Thoracic aorta (tissue), 2 donors: ENCODE results near the gene POLR1D. TPM values are rescaled to one million over a fixed set of nuclear protein-coding genes. Genes with fewer than 3 reads are reported as not detected.

Source experiments
- ATAC-seq: fragments of 150-250 bp; one replicate; pipeline ENCODE4 v1.8.0; 2017; ENCODE audit warnings: low read depth; ENCODE audit not compliant: insufficient number of reproducible peaks, low FRiP score
- DNase-seq: peaks from one replicate; pipeline ENCODE4 v3.0.0-alpha.2; 2020; ENCODE audit warnings: low spot score
- H3K27ac ChIP-seq, 2 donors: fragments of 200-600 bp; sonication (generic); 1 replicate in 1 of 2; 2 replicates in 1 of 2; pipeline ENCODE4 v1.5.1; 2016; ENCODE audit warnings: mild to moderate bottlenecking in 2 of 2, moderate library complexity in 2 of 2
- H3K27me3 ChIP-seq: fragments of 200-600 bp; sonication (generic); replicated peaks from 2 replicates; pipeline ENCODE4 v1.6.0; 2016; ENCODE audit warnings: mild to moderate bottlenecking; ENCODE audit not compliant: insufficient read depth
- H3K36me3 ChIP-seq: fragments of 200-600 bp; sonication (generic); one replicate; pipeline ENCODE4 v1.5.1; 2016
- H3K4me1 ChIP-seq, 2 donors: fragments of 200-600 bp; sonication (generic); 1 replicate in 1 of 2; 2 replicates in 1 of 2; pipeline versions ENCODE4 v1.5.1 to v1.6.0; 2016; ENCODE audit warnings: low read depth in 2 of 2, mild to moderate bottlenecking in 1 of 2; ENCODE audit not compliant: control insufficient read depth in 1 of 2
- H3K4me3 ChIP-seq: fragments of 200-600 bp; sonication (generic); 2 replicates; pipeline ENCODE4 v1.5.1; 2016; ENCODE audit warnings: mild to moderate bottlenecking
- H3K9me3 ChIP-seq: fragments of 200-600 bp; sonication (generic); 2 replicates; pipeline ENCODE4 v1.5.1; 2016
- total RNA-seq, 2 donors: library from RNA; depleted of rRNA; stranded (reverse); fragments of >200 nt; gene quantifications; one replicate each; pipeline versions ENCODE4 v1.1.0 to v1.2.3, GENCODE V29; 2016
- TF ChIP-seq, protein P1 (sequence below): fragments of 200-600 bp; sonication (generic); IDR thresholded peaks from one replicate; pipeline ENCODE4 v1.5.1; 2019; ENCODE audit warnings: antibody characterized with exemption

The POLR1D gene
- total RNA-seq, 2 donors from 2014 or later: 89.0 to 95.7 TPM

DNA sequence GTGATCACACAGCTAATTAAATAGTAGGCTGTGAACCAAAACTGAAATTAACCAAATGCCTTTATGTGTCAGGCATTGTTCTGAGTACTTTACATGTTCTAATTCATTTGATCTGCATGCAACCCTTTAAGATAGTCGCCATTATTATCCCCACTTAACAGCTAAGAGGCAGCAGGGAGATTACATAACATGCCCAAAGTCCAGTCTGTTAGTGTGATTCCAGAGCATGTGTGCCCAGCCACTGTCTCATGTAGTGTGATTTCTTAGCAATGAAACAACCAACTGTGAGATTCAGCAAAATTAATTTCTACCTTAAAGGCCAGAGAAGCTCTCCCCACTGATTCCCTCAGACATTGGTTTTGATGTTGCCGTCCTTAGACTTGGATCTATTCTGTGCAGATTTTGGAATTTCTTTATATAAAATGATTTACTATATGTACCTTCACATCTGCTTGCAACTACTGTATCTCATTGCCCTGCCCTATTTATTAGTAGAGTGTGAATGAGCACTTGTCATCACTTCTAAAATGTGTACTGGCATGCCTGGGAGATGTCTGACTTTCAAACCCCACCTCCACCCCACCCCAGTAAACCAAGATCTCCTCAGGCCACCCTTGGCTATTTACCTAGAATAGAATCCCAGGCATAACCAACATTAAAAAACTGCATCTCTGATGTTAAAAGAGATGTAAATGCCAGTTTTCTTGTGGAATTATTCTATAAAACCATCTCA is 41.2 kb downstream of the POLR1D start:
- TF ChIP-seq, protein P1, sequence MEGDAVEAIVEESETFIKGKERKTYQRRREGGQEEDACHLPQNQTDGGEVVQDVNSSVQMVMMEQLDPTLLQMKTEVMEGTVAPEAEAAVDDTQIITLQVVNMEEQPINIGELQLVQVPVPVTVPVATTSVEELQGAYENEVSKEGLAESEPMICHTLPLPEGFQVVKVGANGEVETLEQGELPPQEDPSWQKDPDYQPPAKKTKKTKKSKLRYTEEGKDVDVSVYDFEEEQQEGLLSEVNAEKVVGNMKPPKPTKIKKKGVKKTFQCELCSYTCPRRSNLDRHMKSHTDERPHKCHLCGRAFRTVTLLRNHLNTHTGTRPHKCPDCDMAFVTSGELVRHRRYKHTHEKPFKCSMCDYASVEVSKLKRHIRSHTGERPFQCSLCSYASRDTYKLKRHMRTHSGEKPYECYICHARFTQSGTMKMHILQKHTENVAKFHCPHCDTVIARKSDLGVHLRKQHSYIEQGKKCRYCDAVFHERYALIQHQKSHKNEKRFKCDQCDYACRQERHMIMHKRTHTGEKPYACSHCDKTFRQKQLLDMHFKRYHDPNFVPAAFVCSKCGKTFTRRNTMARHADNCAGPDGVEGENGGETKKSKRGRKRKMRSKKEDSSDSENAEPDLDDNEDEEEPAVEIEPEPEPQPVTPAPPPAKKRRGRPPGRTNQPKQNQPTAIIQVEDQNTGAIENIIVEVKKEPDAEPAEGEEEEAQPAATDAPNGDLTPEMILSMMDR: no peak
- Histone ChIP-seq H3K4me1 (peaks cover 3 to 6% of the 10 kb centered on the region in 2 donors), H3K27ac (no peak overlapping the region)

DNA sequence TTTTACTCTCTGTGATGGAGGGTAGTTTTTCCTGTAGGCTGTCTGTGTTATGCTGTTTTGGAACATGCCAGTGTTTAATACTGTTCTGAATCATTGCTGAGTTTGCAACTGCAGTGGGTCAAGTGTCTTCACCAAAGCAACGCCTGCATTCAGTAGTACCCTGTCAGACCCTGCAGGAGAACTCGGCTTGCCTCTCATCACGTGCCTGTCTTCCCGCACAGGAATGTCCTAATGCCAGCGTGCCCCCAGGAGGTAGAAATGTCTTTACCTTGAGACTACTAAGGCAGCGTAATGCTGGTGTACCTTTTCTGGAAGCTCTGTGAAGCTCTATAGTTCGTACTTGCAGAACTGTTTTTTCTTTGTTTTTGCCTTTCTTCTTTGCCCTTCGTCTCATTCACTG is 42.3 kb downstream of the POLR1D start:
- no peak overlapping the region for H3K4me3 ChIP-seq
- H3K36me3 ChIP-seq: peaks cover 10% of the 10 kb centered on the region
- H3K27me3 ChIP-seq: no peaks in the 10 kb centered on the region
- H3K27ac ChIP-seq: no peak overlapping the region
- ATAC-seq (no peak), DNase-seq (no peak)
- TF ChIP-seq, protein P1: no peak
- peaks cover 0 to 3% of the 10 kb centered on the region in 2 donors for H3K4me1 ChIP-seq
- H3K9me3 ChIP-seq: no peaks in the 10 kb centered on the region

More for the DNA sequence above, 41.2 kb downstream of the POLR1D start:
- Histone ChIP-seq H3K9me3 (no peaks in the 10 kb centered on the region), H3K4me3 (no peak overlapping the region), H3K27me3 (no peaks in the 10 kb centered on the region), H3K36me3 (peaks cover 10% of the 10 kb centered on the region)
- ATAC-seq: no peak
- no peak for DNase-seq

DNA sequence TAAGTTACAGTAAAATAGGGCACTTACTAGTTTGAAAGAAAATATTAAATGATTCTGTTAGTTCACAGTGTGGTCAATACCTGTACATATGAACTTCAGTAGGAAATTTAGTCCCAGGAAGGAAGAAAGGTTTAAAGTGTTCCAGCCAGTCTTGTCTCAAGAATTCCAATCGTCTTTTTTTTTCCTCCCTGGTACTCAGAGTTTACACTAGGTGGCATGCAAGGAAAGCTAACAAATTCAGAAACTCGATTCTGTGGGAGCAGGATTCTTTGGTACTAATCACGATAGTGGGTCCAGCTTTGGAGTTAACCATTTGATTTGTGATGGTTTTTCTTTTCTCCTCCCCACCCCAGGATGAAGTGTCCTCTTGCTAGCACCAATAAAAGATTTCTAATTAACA is 43.6 kb downstream of the POLR1D start:
- Histone ChIP-seq H3K4me3 (no peak overlapping the region), H3K9me3 (no peaks in the 10 kb centered on the region), H3K27ac (no peak overlapping the region), H3K27me3 (no peaks in the 10 kb centered on the region), H3K4me1 (peaks cover 0 to 3% of the 10 kb centered on the region in 2 donors), H3K36me3 (peaks cover 10% of the 10 kb centered on the region)
- TF ChIP-seq, protein P1: no peak
- DNase-seq (no peak), ATAC-seq (no peak)

DNA sequence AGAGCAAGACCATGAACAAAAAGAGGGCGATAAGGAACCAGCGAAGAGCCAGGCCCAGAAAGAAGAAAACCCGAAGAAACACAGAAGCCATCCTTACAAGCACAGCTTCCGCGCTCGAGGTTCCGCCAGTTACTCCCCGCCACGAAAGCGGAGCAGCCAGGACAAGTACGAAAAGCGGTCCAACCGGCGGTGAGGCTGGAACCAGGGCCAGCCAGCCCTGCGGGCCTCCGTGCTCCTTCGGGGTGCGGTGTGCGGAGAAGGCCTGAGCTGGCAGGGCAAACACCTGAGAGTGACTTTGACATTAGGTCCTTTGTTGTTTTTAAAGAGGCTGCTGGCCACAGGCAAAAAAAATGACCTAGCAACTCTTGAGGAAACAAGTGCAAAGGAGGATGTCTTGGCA is 44.1 kb downstream of the POLR1D start:
- DNase-seq (no peak), ATAC-seq (no peak)
- Histone ChIP-seq H3K36me3 (peaks cover 10% of the 10 kb centered on the region), H3K27ac (no peak overlapping the region), H3K9me3 (no peaks in the 10 kb centered on the region), H3K4me1 (peaks cover 0 to 3% of the 10 kb centered on the region in 2 donors), H3K27me3 (no peaks in the 10 kb centered on the region), H3K4me3 (no peak overlapping the region)
- TF ChIP-seq, protein P1: no peak

DNA sequence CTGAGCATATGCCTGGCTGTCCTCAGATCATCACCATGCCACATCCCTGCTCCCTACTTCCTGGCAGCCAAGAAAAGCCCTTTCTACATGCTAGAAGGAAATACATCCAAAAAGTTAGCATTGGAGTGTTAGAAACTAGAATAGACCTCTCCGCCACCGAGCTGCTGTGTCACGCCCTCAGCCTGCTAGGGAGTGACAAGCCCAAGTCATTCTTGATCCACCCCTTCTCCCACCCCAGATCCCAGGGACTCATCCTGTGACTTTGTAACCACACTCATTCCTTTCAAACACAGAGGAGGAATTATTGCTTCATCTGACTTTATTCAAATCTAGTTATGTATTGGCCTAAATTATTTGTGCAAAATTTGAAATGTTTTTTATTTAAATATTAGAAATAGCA is 45.3 kb downstream of the POLR1D start:
- H3K4me1 ChIP-seq: peaks cover 0 to 3% of the 10 kb centered on the region in 2 donors
- TF ChIP-seq, protein P1: no peak
- H3K27ac ChIP-seq: no peak overlapping the region
- H3K36me3 ChIP-seq: peaks cover 10% of the 10 kb centered on the region
- H3K9me3 ChIP-seq: no peaks in the 10 kb centered on the region
- no peaks in the 10 kb centered on the region for H3K27me3 ChIP-seq
- H3K4me3 ChIP-seq: no peak overlapping the region
- ATAC-seq (no peak), DNase-seq (no peak)
